HepG2 (cell line): ENCODE results near the gene KRABD2.
A peak's percentile ranks its signal among the peaks of the same experiment; 100 is the strongest.

Source experiments
- ARHGAP35 ChIP-seq: sonication (generic); formaldehyde crosslinking; IDR thresholded peaks from 2 replicates; pipeline ENCODE4 v1.9.0; 2022; ENCODE audit warnings: mild to moderate bottlenecking, inconsistent platforms, moderate library complexity, missing genetic modification reagents, borderline replicate concordance
- FOXK2 ChIP-seq: fragments of 450-650 bp; IDR thresholded peaks from 2 replicates; pipeline ENCODE4 v1.6.1; 2016
- GLMP ChIP-seq: sonication (generic); formaldehyde crosslinking; IDR thresholded peaks from 2 replicates; pipeline ENCODE4 v1.9.0; 2021; ENCODE audit warnings: missing genetic modification reagents, mild to moderate bottlenecking, borderline replicate concordance
- HOXD1 ChIP-seq: sonication (generic); formaldehyde crosslinking; IDR thresholded peaks from 2 replicates; pipeline ENCODE4 v1.5.0; 2020; ENCODE audit warnings: missing genetic modification reagents
- JUN ChIP-seq: sonication (generic); formaldehyde crosslinking; IDR thresholded peaks from 2 replicates; pipeline ENCODE4 v1.4.0; 2020; ENCODE audit warnings: mild to moderate bottlenecking, missing genetic modification reagents
- MBNL3 ChIP-seq: fragments of 250-450 bp; sonication (Bioruptor Pico); conservative IDR thresholded peaks from 2 replicates; pipeline ENCODE4 v1.8.0; 2022; ENCODE audit warnings: mild to moderate bottlenecking, inconsistent platforms
- MEIS1 ChIP-seq: sonication (generic); formaldehyde crosslinking; IDR thresholded peaks from 2 replicates; pipeline ENCODE4 v1.9.0; 2021; ENCODE audit warnings: mild to moderate bottlenecking, missing genetic modification reagents, moderate library complexity, borderline replicate concordance
- SNAPC2 ChIP-seq: sonication (generic); formaldehyde crosslinking; IDR thresholded peaks from 2 replicates; pipeline ENCODE4 v1.8.1; 2022; ENCODE audit warnings: mild to moderate bottlenecking, missing genetic modification reagents
- SPEN ChIP-seq: sonication (generic); formaldehyde crosslinking; IDR thresholded peaks from 2 replicates; pipeline ENCODE4 v1.5.1; 2020; ENCODE audit warnings: low read depth, mild to moderate bottlenecking, missing genetic modification reagents
- SYNCRIP ChIP-seq: fragments of 200-400 bp; formaldehyde crosslinking; IDR thresholded peaks from 2 replicates; pipeline ENCODE4 v1.6.1; 2018; ENCODE audit warnings: mild to moderate bottlenecking, low read depth, low read length; ENCODE audit not compliant: insufficient read depth
- TSC22D2 ChIP-seq: sonication (generic); formaldehyde crosslinking; IDR thresholded peaks from 2 replicates; pipeline ENCODE4 v1.5.1; 2020; ENCODE audit warnings: missing genetic modification reagents, mild to moderate bottlenecking, borderline replicate concordance
- ZFP36L2 ChIP-seq: sonication (generic); formaldehyde crosslinking; IDR thresholded peaks from 2 replicates; pipeline ENCODE4 v1.4.0; 2020; ENCODE audit warnings: missing genetic modification reagents
- ZNF10 ChIP-seq: sonication (generic); formaldehyde crosslinking; IDR thresholded peaks from 2 replicates; pipeline ENCODE4 v1.4.0; 2020; ENCODE audit warnings: mild to moderate bottlenecking, low read depth, missing genetic modification reagents, borderline replicate concordance
- ZNF121 ChIP-seq: sonication (generic); formaldehyde crosslinking; IDR thresholded peaks from 2 replicates; pipeline ENCODE4 v1.5.0; 2020; ENCODE audit warnings: mild to moderate bottlenecking, missing genetic modification reagents
- ZNF510 ChIP-seq: sonication (generic); formaldehyde crosslinking; IDR thresholded peaks from 2 replicates; pipeline ENCODE4 v1.4.0; 2020; ENCODE audit warnings: low read depth, mild to moderate bottlenecking, missing genetic modification reagents
- ZNF550 ChIP-seq: sonication (generic); formaldehyde crosslinking; IDR thresholded peaks from 2 replicates; pipeline ENCODE4 v1.4.0; 2020; ENCODE audit warnings: mild to moderate bottlenecking, missing genetic modification reagents, borderline replicate concordance
- ZNF564 ChIP-seq: sonication (generic); formaldehyde crosslinking; IDR thresholded peaks from 2 replicates; pipeline ENCODE4 v1.8.1; 2023; ENCODE audit warnings: mild to moderate bottlenecking, missing genetic modification reagents
- ZNF607 ChIP-seq: sonication (generic); formaldehyde crosslinking; IDR thresholded peaks from 2 replicates; pipeline ENCODE4 v1.5.1; 2020; ENCODE audit warnings: missing genetic modification reagents, mild to moderate bottlenecking, borderline replicate concordance
- ZNF710 ChIP-seq: sonication (generic); formaldehyde crosslinking; IDR thresholded peaks from 2 replicates; pipeline ENCODE4 v1.5.0; 2020; ENCODE audit warnings: mild to moderate bottlenecking, missing genetic modification reagents, borderline replicate concordance
- ZNF792 ChIP-seq: IDR thresholded peaks from 2 replicates; pipeline ENCODE4 v1.6.1; 2016
- TF ChIP-seq, protein P1 (sequence below): sonication (generic); formaldehyde crosslinking; IDR thresholded peaks from 2 replicates; pipeline ENCODE4 v1.5.1; 2020; ENCODE audit warnings: missing genetic modification reagents, mild to moderate bottlenecking, borderline replicate concordance
- TF ChIP-seq, protein P2 (sequence below): conservative IDR thresholded peaks from 2 replicates; pipeline ENCODE4 v1.6.1; 2018; ENCODE audit warnings: missing genetic modification reagents

KRABD2 gene

GRCh38 chr17:8383143-8383822 is 6.8 kb upstream of the KRABD2 start, which contains the start of gene RPL26 (continued):
- TF ChIP-seq, protein P1, sequence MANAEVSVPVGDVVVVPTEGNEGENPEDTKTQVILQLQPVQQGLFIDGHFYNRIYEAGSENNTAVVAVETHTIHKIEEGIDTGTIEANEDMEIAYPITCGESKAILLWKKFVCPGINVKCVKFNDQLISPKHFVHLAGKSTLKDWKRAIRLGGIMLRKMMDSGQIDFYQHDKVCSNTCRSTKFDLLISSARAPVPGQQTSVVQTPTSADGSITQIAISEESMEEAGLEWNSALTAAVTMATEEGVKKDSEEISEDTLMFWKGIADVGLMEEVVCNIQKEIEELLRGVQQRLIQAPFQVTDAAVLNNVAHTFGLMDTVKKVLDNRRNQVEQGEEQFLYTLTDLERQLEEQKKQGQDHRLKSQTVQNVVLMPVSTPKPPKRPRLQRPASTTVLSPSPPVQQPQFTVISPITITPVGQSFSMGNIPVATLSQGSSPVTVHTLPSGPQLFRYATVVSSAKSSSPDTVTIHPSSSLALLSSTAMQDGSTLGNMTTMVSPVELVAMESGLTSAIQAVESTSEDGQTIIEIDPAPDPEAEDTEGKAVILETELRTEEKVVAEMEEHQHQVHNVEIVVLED (CRISPR knock-in tag), result peak; percentile 76; the same call in 1 of the 2 replicates
- TF ChIP-seq ZNF710 (CRISPR knock-in tag) (no peak), ZNF10 (CRISPR knock-in tag) (no peak), MBNL3 (CRISPR knock-in tag) (no peak), GLMP (CRISPR knock-in tag) (no peak), SYNCRIP (no peak), ARHGAP35 (CRISPR knock-in tag) (peak; percentile 15; the same call in 1 of the 2 replicates), MEIS1 (CRISPR knock-in tag) (0 out of 2 replicates have a peak, but pooled peaks have one; percentile 7), SNAPC2 (CRISPR knock-in tag) (no peak), FOXK2 (peak; percentile 37; the same call in 1 of the 2 replicates), ZFP36L2 (CRISPR knock-in tag) (no peak), ZNF121 (CRISPR knock-in tag) (no peak), ZNF564 (CRISPR knock-in tag) (no peak), ZNF550 (CRISPR knock-in tag) (no peak), ZNF607 (CRISPR knock-in tag) (peak; percentile 55; the same call in 1 of the 2 replicates), SPEN (CRISPR knock-in tag) (peak; percentile 95; the same call in 1 of the 2 replicates), JUN (no peak), HOXD1 (CRISPR knock-in tag) (no peak), ZNF510 (CRISPR knock-in tag) (no peak), TSC22D2 (no peak), ZNF792 (CRISPR knock-in tag) (peak; percentile 21; the same call in 1 of the 2 replicates)
- TF ChIP-seq, protein P2, sequence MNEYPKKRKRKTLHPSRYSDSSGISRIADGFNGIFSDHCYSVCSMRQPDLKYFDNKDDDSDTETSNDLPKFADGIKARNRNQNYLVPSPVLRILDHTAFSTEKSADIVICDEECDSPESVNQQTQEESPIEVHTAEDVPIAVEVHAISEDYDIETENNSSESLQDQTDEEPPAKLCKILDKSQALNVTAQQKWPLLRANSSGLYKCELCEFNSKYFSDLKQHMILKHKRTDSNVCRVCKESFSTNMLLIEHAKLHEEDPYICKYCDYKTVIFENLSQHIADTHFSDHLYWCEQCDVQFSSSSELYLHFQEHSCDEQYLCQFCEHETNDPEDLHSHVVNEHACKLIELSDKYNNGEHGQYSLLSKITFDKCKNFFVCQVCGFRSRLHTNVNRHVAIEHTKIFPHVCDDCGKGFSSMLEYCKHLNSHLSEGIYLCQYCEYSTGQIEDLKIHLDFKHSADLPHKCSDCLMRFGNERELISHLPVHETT (CRISPR knock-in tag), result peak; percentile 77; the same call in 1 of the 2 replicates
